Prostate gland (tissue), 2 donors: ENCODE results near the gene PIP4P1. TPM values are rescaled to one million over a fixed set of nuclear protein-coding genes. Genes with fewer than 3 reads are reported as not detected.
A peak's percentile ranks its signal among the peaks of the same experiment; 100 is the strongest.

Experiments
- DNase-seq: peaks from one replicate; pipeline ENCODE4 v3.0.0-alpha.2; 2019; ENCODE audit warnings: low spot score
- H3K27ac ChIP-seq, 2 donors: fragments of 200-600 bp; sonication (generic); 2 replicates each; pipeline ENCODE4 v1.5.1; 2017 to 2019
- H3K27me3 ChIP-seq: fragments of 200-600 bp; sonication (generic); replicated peaks from 2 replicates; pipeline ENCODE4 v1.5.1; 2019; ENCODE audit not compliant: insufficient read depth
- H3K36me3 ChIP-seq, 2 donors: fragments of 200-600 bp; sonication (generic); 1 replicate in 1 of 2; 2 replicates in 1 of 2; pipeline versions ENCODE4 v1.5.1 to v1.8.1; 2017 to 2019
- H3K4me1 ChIP-seq: fragments of 200-600 bp; sonication (generic); replicated peaks from 2 replicates; pipeline ENCODE4 v1.5.1; 2019
- H3K4me3 ChIP-seq, 2 donors: fragments of 200-600 bp; sonication (generic); 2 replicates each; pipeline ENCODE4 v1.5.1; 2017 to 2019
- H3K9me3 ChIP-seq: fragments of 200-600 bp; sonication (generic); 2 replicates; pipeline ENCODE4 v1.5.1; 2017
- CTCF ChIP-seq, 4 experiments: fragments of 200-600 bp in 2 of 4; fragments of 450-650 bp in 2 of 4; sonication (generic) in 2 of 4; IDR thresholded peaks; 1 replicate in 3 of 4; 2 replicates in 1 of 4; pipeline ENCODE4 v1.5.1; 2016 to 2019; ENCODE audit warnings: antibody characterized with exemption in 4 of 4, mild to moderate bottlenecking in 2 of 4, moderate library complexity in 2 of 4
- POLR2A ChIP-seq: fragments of 450-650 bp; IDR thresholded peaks from one replicate; pipeline ENCODE4 v1.6.1; 2016; ENCODE audit warnings: antibody characterized with exemption, mild to moderate bottlenecking
- POLR2AphosphoS5 ChIP-seq: sonication (generic); formaldehyde crosslinking; IDR thresholded peaks from one replicate; pipeline ENCODE4 v1.6.1; 2017; ENCODE audit warnings: antibody characterized with exemption
- WGBS: methylation state at CpG from one replicate; pipeline ENCODE4 v1.1.5; 2018; 5-methylcytosine and 5-hydroxymethylcytosine counted together
- intact Hi-C: fragments of 100-400 bp; cut with DNase I; formaldehyde crosslinking; loops from one replicate; pipeline ENCODE4 v1.14.2; 2022
- total RNA-seq, 2 donors: library from RNA; depleted of rRNA; stranded (reverse); fragments of >200 nt; gene quantifications; one replicate each; pipeline ENCODE4 v1.1.0, GENCODE V29; 2016

Gene PIP4P1
- total RNA-seq, 2 donors from 2014 or later = 24.8 to 37.8 TPM

GRCh38 chr14:20435582-20436362 lies 25.5 kb downstream of the PIP4P1 start, which contains the start of gene KLHL33:
Gene KLHL33 (minus strand): TSS chr14:20436166. CDS start chr14:20435811, 355 bp downstream.
- no peaks in the 10 kb centered on the region for H3K4me1 ChIP-seq
- 78% methylated on average over 17 of the region's 17 CpGs for WGBS
- TF ChIP-seq POLR2A (no peak), CTCF (IDR thresholded peaks at IDR 0.05) (no peak), POLR2AphosphoS5 (no peak)
- H3K9me3 ChIP-seq = no peaks in the 10 kb centered on the region
- intact Hi-C loops = no loop called here
- H3K36me3 ChIP-seq = no peaks in the 10 kb centered on the region
- no peaks in the 10 kb centered on the region for H3K27me3 ChIP-seq
- DNase-seq = no peak
- H3K4me3 ChIP-seq = peak within 1 kb of the TSS; percentile 9 to 14
- H3K27ac ChIP-seq = peak within 1 kb of the TSS; percentile 51 to 66

- 24% methylated on average over 31 of the region's 44 CpGs for WGBS
- peak overlapping the region; percentile 9 to 14 for H3K4me3 ChIP-seq
- TF ChIP-seq POLR2AphosphoS5 (peak; percentile 38), POLR2A (no peak)
- no peaks in the 10 kb centered on the region for H3K9me3 ChIP-seq
- intact Hi-C loops = no loop called here
- no peaks in the 10 kb centered on the region for H3K4me1 ChIP-seq
- H3K27ac ChIP-seq = peak overlapping the region; percentile 51 to 66
- H3K27me3 ChIP-seq = no peaks in the 10 kb centered on the region
- no peak for DNase-seq
- no peaks in the 10 kb centered on the region for H3K36me3 ChIP-seq
Measured at GRCh38 chr14:20434701-20435581, 26.3 kb downstream of the PIP4P1 start.

GRCh38 chr14:20429801-20430669 lies 31.2 kb downstream of the PIP4P1 start:
- Histone ChIP-seq H3K9me3 (no peaks in the 10 kb centered on the region), H3K27ac (no peak overlapping the region), H3K4me3 (no peak overlapping the region), H3K27me3 (no peaks in the 10 kb centered on the region), H3K4me1 (no peaks in the 10 kb centered on the region), H3K36me3 (no peaks in the 10 kb centered on the region)
- WGBS = 71% methylated on average over 30 of the region's 30 CpGs
- DNase-seq = peak; percentile 32
- TF ChIP-seq POLR2A (no peak), POLR2AphosphoS5 (no peak), CTCF (IDR thresholded peaks at IDR 0.05) (no peak)
- intact Hi-C loops = no loop called here

- DNase-seq = no peak
- no peak overlapping the region for H3K27ac ChIP-seq
- H3K4me1 ChIP-seq = no peaks in the 10 kb centered on the region
- TF ChIP-seq CTCF (IDR thresholded peaks at IDR 0.05) (no peak), POLR2A (no peak), POLR2AphosphoS5 (no peak)
- H3K27me3 ChIP-seq = no peaks in the 10 kb centered on the region
- no peaks in the 10 kb centered on the region for H3K9me3 ChIP-seq
- no peak overlapping the region for H3K4me3 ChIP-seq
- 44% methylated on average over 5 of the region's 5 CpGs for WGBS
- intact Hi-C loops = no loop called here
- H3K36me3 ChIP-seq = no peaks in the 10 kb centered on the region
Measured at GRCh38 chr14:20428802-20429201, 32.4 kb downstream of the PIP4P1 start.
